ENCODE results near the gene ZNF66.
"Not testable (repeated sequence)": the region's sequence is repeated elsewhere in the genome, so short reads cannot be mapped to it uniquely, and the experiment has no call there.

ZNF66 gene

DNA sequence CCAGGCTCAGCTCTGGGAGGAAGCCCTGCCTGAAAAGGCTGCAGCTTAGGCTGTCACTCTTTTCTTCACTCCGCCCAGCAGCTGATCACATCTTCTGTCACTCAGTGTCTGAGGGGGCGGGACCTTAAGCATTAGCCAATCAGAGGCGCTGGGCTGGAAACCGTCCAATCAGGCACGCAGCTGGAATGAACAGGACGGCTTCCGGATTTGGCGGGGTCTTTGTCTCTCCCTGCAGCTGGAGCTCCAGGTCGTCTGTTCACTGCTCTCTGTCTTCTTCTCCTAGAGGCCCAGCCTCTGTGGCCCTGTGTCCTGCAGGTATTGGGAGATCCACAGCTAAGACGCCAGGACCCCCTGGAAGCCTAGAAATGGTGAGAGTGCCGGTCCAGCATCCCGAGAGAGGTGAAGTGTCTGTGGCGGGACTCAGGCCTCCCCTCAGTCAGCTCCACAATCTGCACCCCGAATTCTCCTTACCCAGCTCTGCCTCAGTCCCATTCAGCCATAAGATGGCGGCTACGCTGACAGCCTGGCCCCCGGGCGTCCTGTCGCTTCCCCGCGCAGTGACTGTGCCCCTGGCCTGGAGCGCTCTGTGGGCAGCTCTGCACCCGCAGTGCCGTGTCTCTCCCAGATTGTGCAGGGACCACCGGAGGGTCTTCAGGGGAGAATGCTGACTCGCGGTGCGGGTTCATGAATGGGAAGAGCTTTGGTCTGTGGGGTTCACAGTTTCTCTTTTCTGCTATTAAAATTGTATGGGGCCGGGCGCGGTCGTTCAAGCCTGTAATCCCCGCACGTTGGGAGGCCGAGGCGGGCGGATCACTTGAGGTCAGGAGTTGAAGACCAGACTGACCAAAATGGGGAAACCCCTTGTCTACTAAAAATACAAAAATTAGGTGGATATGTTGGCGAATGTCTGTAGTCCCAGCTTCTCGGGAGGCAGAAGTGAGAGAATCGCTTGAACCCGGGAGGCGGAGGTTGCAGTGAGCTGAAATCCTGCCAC, at the start of gene ZNF66:
TSS of gene ZNF66 (plus strand) at position 222 of the 994 bp plus-strand sequence. CDS start at position 366, 144 bp downstream.
- peak; percentile 87 to 92 for DNase-seq

DNA sequence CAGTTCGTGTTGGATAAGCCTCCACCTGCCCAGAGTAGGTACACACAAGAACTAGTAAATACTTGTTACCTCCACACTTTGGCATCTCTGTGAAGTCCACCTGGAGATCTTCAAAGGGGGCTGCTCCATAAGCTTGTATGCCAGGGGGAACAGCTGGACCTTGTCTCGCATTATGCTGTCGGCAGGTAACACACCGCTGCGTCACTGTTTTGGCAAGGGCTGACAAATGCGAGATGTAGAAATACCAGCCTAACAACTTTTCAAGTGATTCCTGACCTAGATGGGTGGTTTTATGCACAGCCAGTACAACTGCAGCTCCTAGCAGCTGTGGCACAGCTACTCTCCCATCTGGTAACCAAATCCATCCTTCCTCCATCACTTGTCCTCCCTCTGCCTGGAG, 25.9 kb upstream of the ZNF66 start:
- DNase-seq: not testable (repeated sequence)

DNA sequence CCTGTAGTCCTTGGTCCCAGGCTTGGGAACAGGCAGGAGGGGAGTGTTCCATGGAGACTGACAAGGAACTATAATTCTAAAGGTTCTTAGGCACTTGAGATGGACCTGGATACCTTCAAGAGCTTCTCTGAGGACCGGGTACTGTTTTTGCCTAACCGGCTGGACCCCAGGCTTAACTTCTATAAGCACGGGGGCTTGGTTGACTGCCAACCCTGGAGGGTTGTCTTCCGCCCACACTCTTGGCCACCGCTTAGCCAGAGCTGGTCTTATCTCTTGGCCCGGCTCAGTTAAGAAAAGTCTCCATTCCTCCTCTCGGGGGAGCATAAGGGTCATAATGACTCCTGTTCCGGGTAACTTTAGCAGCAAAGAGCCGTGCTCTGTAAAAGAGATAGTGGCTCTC, 23.8 kb upstream of the ZNF66 start:
- not testable (repeated sequence) for DNase-seq

- not testable (repeated sequence) for DNase-seq
Observed at GRCh38 chr19:20769225-20769736, 6.8 kb upstream of the ZNF66 start.

- DNase-seq: no peak
Observed at GRCh38 chr19:20787786-20788185, 11.7 kb downstream of the ZNF66 start.

- DNase-seq: no peak
Observed at GRCh38 chr19:20791806-20792205, 15.7 kb downstream of the ZNF66 start.

DNA sequence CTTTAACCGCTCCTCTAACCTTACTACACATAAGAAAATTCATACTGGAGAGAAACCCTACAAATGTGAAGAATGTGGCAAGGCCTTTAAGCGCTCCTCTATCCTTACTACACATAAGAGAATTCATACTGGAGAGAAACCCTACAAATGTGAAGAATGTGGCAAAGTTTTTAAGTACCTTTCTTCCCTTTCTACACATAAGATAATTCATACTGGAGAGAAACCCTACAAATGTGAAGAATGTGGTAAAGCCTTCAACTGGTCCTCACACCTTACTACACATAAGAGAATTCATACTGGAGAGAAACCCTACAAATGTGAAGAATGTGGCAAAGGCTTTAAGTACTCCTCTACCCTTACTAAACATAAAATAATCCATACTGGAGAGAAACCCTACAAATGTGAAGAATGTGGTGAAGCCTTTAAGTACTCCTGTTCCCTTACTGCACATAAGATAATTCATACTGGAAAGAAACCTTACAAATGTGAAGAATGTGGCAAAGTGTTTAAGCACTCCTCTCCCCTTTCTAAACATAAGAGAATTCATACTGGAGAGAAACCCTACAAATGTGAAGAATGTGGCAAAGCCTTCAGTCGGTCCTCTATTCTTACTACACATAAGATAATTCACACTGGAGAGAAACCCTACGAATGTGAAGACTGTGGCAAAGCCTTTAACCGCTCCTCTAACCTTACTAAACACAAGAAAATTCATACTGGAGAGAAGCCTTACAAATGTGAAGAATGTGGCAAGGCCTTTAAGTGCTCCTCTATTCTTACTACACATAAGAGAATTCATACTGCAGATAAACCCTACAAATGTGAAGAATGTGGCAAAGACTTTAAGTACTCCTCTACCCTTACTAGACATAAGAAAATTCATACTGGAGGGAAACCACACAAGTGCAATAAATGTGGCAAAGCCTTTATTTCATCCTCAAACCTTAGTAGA, 30.5 kb downstream of the ZNF66 start:
- not testable (repeated sequence) for DNase-seq

GRCh38 chr19:20840371-20840770, 64.3 kb downstream of the ZNF66 start:
- DNase-seq: no peak
